Naive B cell (primary cell): ENCODE results near the gene UNC5C. TPM values are rescaled to one million over a fixed set of nuclear protein-coding genes. Genes with fewer than 3 reads are reported as not detected.
"Not testable (repeated sequence)": the region's sequence is repeated elsewhere in the genome, so short reads cannot be mapped to it uniquely, and the experiment has no call there.

ENCODE experiments used
- ATAC-seq, 2 donors: fragments of 150-1000 bp; cut with Tn5 transposase; 2 replicates each; pipeline ENCODE4 v1.10.0; 2021; ENCODE audit warnings: low read depth in 2 of 2, mild to moderate bottlenecking in 2 of 2, moderate library complexity in 2 of 2
- DNase-seq: peaks from one replicate; pipeline ENCODE4 v3.0.0; 2022
- H3K27ac Mint-ChIP-seq, 6 donors: one replicate each; pipeline ENCODE4 v1.8.0; 2020 to 2022; ENCODE audit warnings: mild to moderate bottlenecking in 6 of 6, mixed read lengths in 6 of 6, moderate library complexity in 5 of 6, inconsistent platforms in 2 of 6
- H3K27me3 Mint-ChIP-seq, 3 donors: one replicate each; pipeline ENCODE4 v1.8.0; 2021 to 2022; ENCODE audit warnings: mixed read lengths in 3 of 3, mild to moderate bottlenecking in 1 of 3
- H3K36me3 Mint-ChIP-seq, 2 donors: one replicate each; pipeline ENCODE4 v1.8.0; 2020 to 2022; ENCODE audit warnings: mixed read lengths in 2 of 2, inconsistent platforms in 1 of 2, mild to moderate bottlenecking in 1 of 2
- H3K4me1 Mint-ChIP-seq, 3 donors: one replicate each; pipeline ENCODE4 v1.8.0; 2020 to 2022; ENCODE audit warnings: mixed read lengths in 3 of 3, inconsistent platforms in 1 of 3, mild to moderate bottlenecking in 1 of 3, moderate library complexity in 1 of 3
- H3K4me3 Mint-ChIP-seq, 8 donors: one replicate each; pipeline ENCODE4 v1.8.0; 2020 to 2022; ENCODE audit warnings: mild to moderate bottlenecking in 8 of 8, mixed read lengths in 8 of 8, moderate library complexity in 8 of 8, inconsistent platforms in 2 of 8
- H3K9me3 Mint-ChIP-seq, 7 donors: one replicate each; pipeline ENCODE4 v1.8.0; 2020 to 2022; ENCODE audit warnings: mixed read lengths in 7 of 7, mild to moderate bottlenecking in 5 of 7, inconsistent platforms in 2 of 7, moderate library complexity in 1 of 7
- polyA plus RNA-seq, 6 donors: library from polyadenylated mRNA; unstranded; fragments of 300-500 nt; fragmentation: Illumina TruSeq; gene quantifications; one replicate each; pipeline ENCODE4 v1.2.3, GENCODE V29; 2021; ENCODE audit warnings: low read depth in 6 of 6

UNC5C gene
- polyA plus RNA-seq, 6 donors from 2014 or later: not detected

GRCh38 chr4:95193391-95194224 is 355.2 kb downstream of the UNC5C start:
- DNase-seq (no peak), ATAC-seq (no peak)
- Mint-ChIP-seq H3K27ac (no peak overlapping the region), H3K4me3 (no peak overlapping the region), H3K9me3 (peaks cover 0 to 14% (median 4%) of the 10 kb centered on the region in 7 donors), H3K4me1 (no peaks in the 10 kb centered on the region), H3K27me3 (peaks cover 0 to 4% (median 0%) of the 10 kb centered on the region in 3 donors), H3K36me3 (no peaks in the 10 kb centered on the region)

GRCh38 chr4:95191537-95191936 is 357.2 kb downstream of the UNC5C start:
- Mint-ChIP-seq H3K27ac (no peak overlapping the region), H3K4me3 (no peak overlapping the region), H3K36me3 (no peaks in the 10 kb centered on the region), H3K27me3 (peaks cover 0 to 4% (median 0%) of the 10 kb centered on the region in 3 donors), H3K9me3 (peaks cover 0 to 14% (median 4%) of the 10 kb centered on the region in 7 donors), H3K4me1 (no peaks in the 10 kb centered on the region)
- ATAC-seq (no peak), DNase-seq (no peak)

- Mint-ChIP-seq H3K9me3 (peaks cover 0 to 14% (median 4%) of the 10 kb centered on the region in 7 donors), H3K4me3 (no peak overlapping the region), H3K36me3 (no peaks in the 10 kb centered on the region), H3K27ac (no peak overlapping the region), H3K27me3 (peaks cover 0 to 4% (median 0%) of the 10 kb centered on the region in 3 donors), H3K4me1 (no peaks in the 10 kb centered on the region)
- DNase-seq (no peak), ATAC-seq (no peak)
These were observed 357.9 kb downstream of the UNC5C start for GRCh38 chr4:95190751-95191436.

- DNase-seq: no peak
- Mint-ChIP-seq H3K9me3 (peaks cover 0 to 12% (median 6%) of the 10 kb centered on the region in 7 donors), H3K4me1 (no peaks in the 10 kb centered on the region), H3K4me3 (no peak overlapping the region), H3K36me3 (no peaks in the 10 kb centered on the region), H3K27ac (no peak overlapping the region), H3K27me3 (peaks cover 0 to 2% (median 0%) of the 10 kb centered on the region in 3 donors)
- ATAC-seq: no peak
These were observed 359.9 kb downstream of the UNC5C start for GRCh38 chr4:95188701-95189370.

- Mint-ChIP-seq H3K4me3 (no peak overlapping the region), H3K36me3 (no peaks in the 10 kb centered on the region), H3K27me3 (no peaks in the 10 kb centered on the region), H3K27ac (no peak overlapping the region), H3K4me1 (no peaks in the 10 kb centered on the region), H3K9me3 (peaks cover 0 to 7% (median 0%) of the 10 kb centered on the region in 7 donors)
- ATAC-seq (no peak), DNase-seq (no peak)
These were observed 362.1 kb downstream of the UNC5C start for GRCh38 chr4:95186666-95187065.

- Mint-ChIP-seq H3K4me3 (no peak overlapping the region), H3K27me3 (peaks cover 0 to 6% (median 0%) of the 10 kb centered on the region in 3 donors), H3K9me3 (peaks cover 0 to 2% (median 0%) of the 10 kb centered on the region in 7 donors), H3K27ac (no peak overlapping the region), H3K4me1 (no peaks in the 10 kb centered on the region), H3K36me3 (no peaks in the 10 kb centered on the region)
- DNase-seq: no peak
- ATAC-seq: no peak
These were observed 364.9 kb downstream of the UNC5C start for GRCh38 chr4:95183656-95184408.

GRCh38 chr4:95181996-95182306 is 366.8 kb downstream of the UNC5C start:
- peaks cover 0 to 7% of the 10 kb centered on the region in 2 donors for H3K36me3 Mint-ChIP-seq
- H3K27ac Mint-ChIP-seq: no peak overlapping the region
- H3K4me3 Mint-ChIP-seq: no peak overlapping the region
- no peak for DNase-seq
- H3K9me3 Mint-ChIP-seq: peaks cover 0 to 12% (median 4%) of the 10 kb centered on the region in 7 donors
- no peaks in the 10 kb centered on the region for H3K4me1 Mint-ChIP-seq
- peaks cover 0 to 8% (median 6%) of the 10 kb centered on the region in 3 donors for H3K27me3 Mint-ChIP-seq
- no peak for ATAC-seq

GRCh38 chr4:95181243-95181995 is 367.4 kb downstream of the UNC5C start:
- no peaks in the 10 kb centered on the region for H3K4me1 Mint-ChIP-seq
- no peak overlapping the region for H3K4me3 Mint-ChIP-seq
- no peak for ATAC-seq

GRCh38 chr4:95180531-95181242 is 368.1 kb downstream of the UNC5C start:
- peaks cover 0 to 7% of the 10 kb centered on the region in 2 donors for H3K36me3 Mint-ChIP-seq
- H3K9me3 Mint-ChIP-seq: peaks cover 0 to 13% (median 4%) of the 10 kb centered on the region in 7 donors
- H3K4me1 Mint-ChIP-seq: no peaks in the 10 kb centered on the region
- H3K27me3 Mint-ChIP-seq: peaks cover 0 to 10% (median 6%) of the 10 kb centered on the region in 3 donors
- DNase-seq (no peak), ATAC-seq (no peak)
- H3K27ac Mint-ChIP-seq: no peak overlapping the region
- no peak overlapping the region for H3K4me3 Mint-ChIP-seq

More at GRCh38 chr4:95181243-95181995, 367.4 kb downstream of the UNC5C start:
- no peak for DNase-seq
- H3K36me3 Mint-ChIP-seq: peaks cover 0 to 7% of the 10 kb centered on the region in 2 donors
- no peak overlapping the region for H3K27ac Mint-ChIP-seq
- peaks cover 0 to 10% (median 6%) of the 10 kb centered on the region in 3 donors for H3K27me3 Mint-ChIP-seq
- H3K9me3 Mint-ChIP-seq: peaks cover 0 to 13% (median 4%) of the 10 kb centered on the region in 7 donors

GRCh38 chr4:95178938-95179337 is 369.8 kb downstream of the UNC5C start:
- Mint-ChIP-seq H3K36me3 (peaks cover 0 to 7% of the 10 kb centered on the region in 2 donors), H3K4me3 (no peak overlapping the region), H3K9me3 (peaks cover 0 to 13% (median 4%) of the 10 kb centered on the region in 7 donors), H3K27me3 (peaks cover 0 to 10% (median 6%) of the 10 kb centered on the region in 3 donors), H3K4me1 (no peaks in the 10 kb centered on the region), H3K27ac (no peak overlapping the region)
- no peak for ATAC-seq
- DNase-seq: no peak

GRCh38 chr4:95171377-95171776 is 377.4 kb downstream of the UNC5C start:
- not testable (repeated sequence) for H3K9me3 Mint-ChIP-seq, H3K4me1 Mint-ChIP-seq, H3K27ac Mint-ChIP-seq, H3K27me3 Mint-ChIP-seq, H3K36me3 Mint-ChIP-seq, H3K4me3 Mint-ChIP-seq, DNase-seq, ATAC-seq

- H3K27me3 Mint-ChIP-seq: peaks cover 0 to 3% (median 0%) of the 10 kb centered on the region in 3 donors
- ATAC-seq: no peak
- no peak for DNase-seq
- H3K27ac Mint-ChIP-seq: no peak overlapping the region
- H3K36me3 Mint-ChIP-seq: no peaks in the 10 kb centered on the region
- no peaks in the 10 kb centered on the region for H3K9me3 Mint-ChIP-seq
- H3K4me1 Mint-ChIP-seq: no peaks in the 10 kb centered on the region
- no peak overlapping the region for H3K4me3 Mint-ChIP-seq
These were observed 378.6 kb downstream of the UNC5C start for GRCh38 chr4:95170176-95170575.
